HepG2 (cell line): ENCODE results near the gene ATP1A1. TPM values are rescaled to one million over a fixed set of nuclear protein-coding genes. Genes with fewer than 3 reads are reported as not detected.

Experiments
- AGO1 ChIP-seq: fragments of 200-400 bp; formaldehyde crosslinking; IDR thresholded peaks from 2 replicates; pipeline ENCODE4 v1.6.1; 2017; ENCODE audit warnings: mild to moderate bottlenecking, low read depth, low read length, moderate library complexity; ENCODE audit not compliant: poor library complexity, severe bottlenecking
- AHR ChIP-seq: IDR thresholded peaks from 2 replicates; pipeline ENCODE4 v1.6.1; 2018; ENCODE audit warnings: missing genetic modification reagents, missing compliant biosample characterization
- CREBL2 ChIP-seq: sonication (generic); formaldehyde crosslinking; IDR thresholded peaks from 2 replicates; pipeline ENCODE4 v1.8.1; 2023; ENCODE audit warnings: missing genetic modification reagents, mild to moderate bottlenecking, borderline replicate concordance
- ELF4 ChIP-seq: sonication (generic); formaldehyde crosslinking; IDR thresholded peaks from 2 replicates; pipeline ENCODE4 v1.5.0; 2020; ENCODE audit warnings: missing genetic modification reagents, mild to moderate bottlenecking, moderate library complexity, borderline replicate concordance
- GABPA ChIP-seq, 2 experiments: IDR thresholded peaks; 2 replicates each; pipeline ENCODE4 v1.6.1; 2011 to 2016; ENCODE audit warnings: low read depth in 2 of 2, low read length in 1 of 2, missing biosample characterization in 1 of 2, missing genetic modification characterization in 1 of 2
- HNRNPLL ChIP-seq: fragments of 200-400 bp; formaldehyde crosslinking; IDR thresholded peaks from 2 replicates; pipeline ENCODE4 v1.6.1; 2017; ENCODE audit warnings: mild to moderate bottlenecking, low read depth, low read length; ENCODE audit not compliant: poor library complexity, severe bottlenecking
- IRF9 ChIP-seq: sonication (generic); formaldehyde crosslinking; IDR thresholded peaks from 2 replicates; pipeline ENCODE4 v1.8.0; 2022; ENCODE audit warnings: missing genetic modification reagents, mild to moderate bottlenecking, borderline replicate concordance
- IRX3 ChIP-seq: sonication (generic); formaldehyde crosslinking; IDR thresholded peaks from 2 replicates; pipeline ENCODE4 v1.8.1; 2023; ENCODE audit warnings: mild to moderate bottlenecking, low read depth, missing genetic modification reagents, borderline replicate concordance
- NFIB ChIP-seq: sonication (generic); formaldehyde crosslinking; IDR thresholded peaks from 2 replicates; pipeline ENCODE4 v1.9.0; 2021; ENCODE audit warnings: missing genetic modification reagents, mild to moderate bottlenecking, borderline replicate concordance
- NR2F1 ChIP-seq, 2 experiments: fragments of 450-650 bp in 1 of 2; formaldehyde crosslinking in 1 of 2; IDR thresholded peaks; 2 replicates each; pipeline versions ENCODE4 v1.5.0 to v1.6.1; 2016 to 2020; ENCODE audit warnings: mild to moderate bottlenecking in 1 of 2, missing compliant biosample characterization in 1 of 2, missing genetic modification reagents in 1 of 2, moderate library complexity in 1 of 2
- NR2F2 ChIP-seq: IDR thresholded peaks from 2 replicates; pipeline ENCODE4 v1.6.1; 2012; ENCODE audit warnings: low read depth, inconsistent platforms, borderline replicate concordance
- RNF2 ChIP-seq: fragments of 450-650 bp; conservative IDR thresholded peaks from 2 replicates; pipeline ENCODE4 v1.6.1; 2016; ENCODE audit warnings: low read depth
- SIX1 ChIP-seq: sonication (generic); formaldehyde crosslinking; IDR thresholded peaks from 2 replicates; pipeline ENCODE4 v1.4.0; 2020; ENCODE audit warnings: missing genetic modification reagents, borderline replicate concordance
- SMYD3 ChIP-seq: sonication (generic); formaldehyde crosslinking; IDR thresholded peaks from 2 replicates; pipeline ENCODE4 v1.8.1; 2023; ENCODE audit warnings: mild to moderate bottlenecking, missing genetic modification reagents
- SRSF9 ChIP-seq: fragments of 200-400 bp; formaldehyde crosslinking; IDR thresholded peaks from 2 replicates; pipeline ENCODE4 v1.6.1; 2018; ENCODE audit warnings: borderline replicate concordance, mild to moderate bottlenecking, low read depth, low read length; ENCODE audit not compliant: insufficient read depth, poor library complexity, severe bottlenecking
- TBX2 ChIP-seq: sonication (generic); formaldehyde crosslinking; IDR thresholded peaks from 2 replicates; pipeline ENCODE4 v1.5.0; 2020; ENCODE audit warnings: missing genetic modification reagents, mild to moderate bottlenecking, borderline replicate concordance
- THAP7 ChIP-seq: sonication (generic); formaldehyde crosslinking; IDR thresholded peaks from 2 replicates; pipeline ENCODE4 v1.8.1; 2023; ENCODE audit warnings: mild to moderate bottlenecking, missing genetic modification reagents
- ZBTB7B ChIP-seq: sonication (generic); formaldehyde crosslinking; IDR thresholded peaks from 2 replicates; pipeline ENCODE4 v1.4.0; 2020; ENCODE audit warnings: missing genetic modification reagents
- ZMAT5 ChIP-seq: sonication (generic); formaldehyde crosslinking; IDR thresholded peaks from 2 replicates; pipeline ENCODE4 v1.5.0; 2020; ENCODE audit warnings: mild to moderate bottlenecking, low read depth, missing genetic modification reagents, borderline replicate concordance
- ZMYM2 ChIP-seq: sonication (generic); formaldehyde crosslinking; IDR thresholded peaks from 2 replicates; pipeline ENCODE4 v1.8.0; 2022; ENCODE audit warnings: mild to moderate bottlenecking, missing genetic modification reagents
- ZMYM4 ChIP-seq: sonication (generic); formaldehyde crosslinking; IDR thresholded peaks from 2 replicates; pipeline ENCODE4 v1.8.1; 2023; ENCODE audit warnings: mild to moderate bottlenecking, missing genetic modification reagents
- ZNF121 ChIP-seq: sonication (generic); formaldehyde crosslinking; IDR thresholded peaks from 2 replicates; pipeline ENCODE4 v1.5.0; 2020; ENCODE audit warnings: mild to moderate bottlenecking, missing genetic modification reagents
- ZNF468 ChIP-seq: sonication (generic); formaldehyde crosslinking; IDR thresholded peaks from 2 replicates; pipeline ENCODE4 v1.8.0; 2022; ENCODE audit warnings: mild to moderate bottlenecking, moderate library complexity, missing genetic modification reagents
- ZNF564 ChIP-seq: sonication (generic); formaldehyde crosslinking; IDR thresholded peaks from 2 replicates; pipeline ENCODE4 v1.8.1; 2023; ENCODE audit warnings: mild to moderate bottlenecking, missing genetic modification reagents
- ZNF670 ChIP-seq: sonication (generic); formaldehyde crosslinking; IDR thresholded peaks from 2 replicates; pipeline ENCODE4 v1.8.0; 2022; ENCODE audit warnings: mild to moderate bottlenecking, missing genetic modification reagents, borderline replicate concordance
- ZNF878 ChIP-seq: sonication (generic); formaldehyde crosslinking; IDR thresholded peaks from 2 replicates; pipeline ENCODE4 v1.8.1; 2023; ENCODE audit warnings: mild to moderate bottlenecking, missing genetic modification reagents, moderate library complexity
- ZSCAN21 ChIP-seq: sonication (generic); formaldehyde crosslinking; IDR thresholded peaks from 2 replicates; pipeline ENCODE4 v1.8.0; 2022; ENCODE audit warnings: mild to moderate bottlenecking, missing genetic modification reagents, moderate library complexity, borderline replicate concordance
- polyA plus RNA-seq, 8 experiments: library from polyadenylated mRNA; depleted of rRNA in 3 of 8; stranded (reverse) in 7 of 8; unstranded in 1 of 8; fragments of >200 nt; fragmentation: Illumina TruSeq in 4 of 8; extraction: Trizol in 4 of 8; gene quantifications; 2 replicates each; pipeline versions ENCODE4 v1.2.1 to v1.2.3, GENCODE V29; 2011 to 2016; ENCODE audit warnings: low read depth in 4 of 8, missing spikeins in 1 of 8, mixed read lengths in 1 of 8; ENCODE audit not compliant: insufficient read depth in 1 of 8
- total RNA-seq, 5 experiments: library from RNA; depleted of rRNA; stranded (reverse); fragments of >200 nt; fragmentation: Illumina TruSeq; extraction: Trizol; gene quantifications; 2 replicates each; pipeline ENCODE4 v1.2.3, GENCODE V29; 2016; ENCODE audit warnings: low read depth in 1 of 5

Gene ATP1A1
- total and polyA plus RNA-seq, 2 of the 13 experiments (the other 11 are each of a cell fraction or from before 2014, with no cell fraction given): 280 to 705 TPM

GRCh38 chr1:116372651-116373430 is at the start of gene ATP1A1 (continued):
- TF ChIP-seq IRX3 (CRISPR knock-in tag) (no peak), ZMAT5 (CRISPR knock-in tag) (no peak), ELF4 (no peak), AHR (CRISPR knock-in tag) (no peak), ZNF670 (CRISPR knock-in tag) (no peak), ZMYM2 (peak; percentile 94), IRF9 (CRISPR knock-in tag) (0 out of 2 replicates have a peak, but pooled peaks have one; percentile 51), NR2F1 (CRISPR knock-in tag; IDR thresholded peaks at IDR 0.05) (no peak), ZMYM4 (CRISPR knock-in tag) (peak; percentile 83; the same call in 1 of the 2 replicates), SIX1 (CRISPR knock-in tag) (no peak), CREBL2 (CRISPR knock-in tag) (no peak), NFIB (CRISPR knock-in tag) (no peak), SMYD3 (CRISPR knock-in tag) (no peak), THAP7 (CRISPR knock-in tag) (no peak), NR2F2 (no peak), ZNF564 (CRISPR knock-in tag) (peak; percentile 62; the same call in 1 of the 2 replicates), ZSCAN21 (CRISPR knock-in tag) (peak; percentile 75), RNF2 (0 out of 2 replicates have a peak, but pooled peaks have one; percentile 45), AGO1 (no peak), ZNF878 (CRISPR knock-in tag) (0 out of 2 replicates have a peak, but pooled peaks have one; percentile 30), GABPA (IDR thresholded peaks at IDR 0.05; ENCODE audit: low read depth, low read length) (no peak), GABPA (CRISPR knock-in tag; IDR thresholded peaks at IDR 0.05; ENCODE audit: low read depth) (no peak), ZNF468 (CRISPR knock-in tag) (no peak), TBX2 (CRISPR knock-in tag) (peak; percentile 87), HNRNPLL (peak; percentile 75), ZBTB7B (CRISPR knock-in tag) (no peak), ZNF121 (CRISPR knock-in tag) (0 out of 2 replicates have a peak, but pooled peaks have one; percentile 23), SRSF9 (no peak)
